Activated CD8-positive, alpha-beta T cell treated with anti-CD3 and anti-CD28 coated beads for 36 hours (primary cell): ENCODE data around the gene ACTC1. TPM values are rescaled to one million over a fixed set of nuclear protein-coding genes. Genes with fewer than 3 reads are reported as not detected.
"Not testable (repeated sequence)": the region's sequence is repeated elsewhere in the genome, so short reads cannot be mapped to it uniquely, and the experiment has no call there.

Experiments
- ATAC-seq: fragments of 200-7000 bp; cut with Tn5 transposase; one replicate; pipeline ENCODE4 v1.10.0; 2021; ENCODE audit warnings: mild to moderate bottlenecking, moderate library complexity
- CTCF ChIA-PET: fragments of 350-600 bp; sonication (Branson Sonifier 250); formaldehyde crosslinking; loops from one replicate; lab custom pipeline; 2021; ENCODE audit warnings: antibody characterized with exemption; lab: Charles Lee
- POLR2A ChIA-PET: fragments of 350-600 bp; sonication (Branson Sonifier 250); formaldehyde crosslinking; loops from one replicate; lab custom pipeline; 2021; ENCODE audit warnings: antibody characterized with exemption; lab: Charles Lee
- DNase-seq: peaks from one replicate; pipeline ENCODE4 v3.0.0-alpha.2; 2020
- H3K27ac Mint-ChIP-seq: one replicate; pipeline ENCODE4 v1.8.0; 2021; ENCODE audit warnings: mild to moderate bottlenecking, mixed read lengths
- H3K27me3 Mint-ChIP-seq: one replicate; pipeline ENCODE4 v1.8.0; 2021; ENCODE audit warnings: mixed read lengths
- H3K36me3 Mint-ChIP-seq: one replicate; pipeline ENCODE4 v1.8.0; 2021; ENCODE audit warnings: low read depth, mixed read lengths
- H3K4me1 Mint-ChIP-seq: one replicate; pipeline ENCODE4 v1.8.0; 2021; ENCODE audit warnings: low read depth, mixed read lengths
- H3K4me3 Mint-ChIP-seq: one replicate; pipeline ENCODE4 v1.8.0; 2021; ENCODE audit warnings: mild to moderate bottlenecking, moderate library complexity, mixed read lengths
- H3K9me3 Mint-ChIP-seq: one replicate; pipeline ENCODE4 v1.8.0; 2021; ENCODE audit warnings: mixed read lengths
- CTCF ChIP-seq: fragments of 200-600 bp; IDR thresholded peaks from one replicate; pipeline ENCODE4 v1.8.0; 2022; ENCODE audit warnings: antibody characterized with exemption, mild to moderate bottlenecking
- intact Hi-C: fragments of 100-400 bp; cut with micrococcal nuclease; formaldehyde crosslinking; loops from one replicate; pipeline ENCODE4 v1.10.0; 2022
- total RNA-seq, 2 experiments: library from RNA; stranded (reverse); gene quantifications; one replicate each; pipeline ENCODE4 v1.2.3, GENCODE V29; 2021

Gene ACTC1
- total RNA-seq, 2 experiments from 2014 or later = not detected

- POLR2A ChIA-PET = no interaction called here
- Mint-ChIP-seq H3K27me3 (peaks cover 26% of the 10 kb centered on the region), H3K4me1 (no peaks in the 10 kb centered on the region), H3K9me3 (no peaks in the 10 kb centered on the region), H3K4me3 (no peak overlapping the region), H3K27ac (no peak overlapping the region), H3K36me3 (no peaks in the 10 kb centered on the region)
- DNase-seq = no peak
- CTCF ChIA-PET = no interaction called here
- intact Hi-C loops = no loop called here
- ATAC-seq = no peak
- TF ChIP-seq CTCF = no peak
Measured at GRCh38 chr15:34813446-34814190, 18.3 kb upstream of the ACTC1 start.

DNA sequence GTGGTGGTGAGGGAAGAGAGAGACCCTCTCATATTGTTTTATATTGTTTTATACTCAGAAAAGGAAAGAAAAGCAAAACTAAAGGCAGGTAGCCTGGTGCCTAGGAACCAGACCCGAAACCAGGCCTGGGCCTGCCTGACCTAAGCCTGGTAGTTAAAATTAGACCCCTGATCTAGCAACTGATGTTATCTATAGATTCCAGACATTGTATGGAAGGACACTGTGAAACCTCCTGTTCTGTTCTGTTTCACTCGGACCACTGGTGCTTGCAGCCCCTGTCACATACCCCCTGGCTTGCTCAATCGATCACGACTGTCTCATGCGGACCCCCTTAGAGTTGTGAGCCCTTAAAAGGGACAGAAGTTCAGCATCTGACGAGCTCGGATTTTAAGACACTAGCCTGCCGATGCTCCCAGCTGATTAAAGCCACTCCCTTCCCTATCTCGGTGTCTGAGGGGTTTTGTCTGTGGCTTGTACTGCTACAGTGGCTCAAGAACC is 17.6 kb upstream of the ACTC1 start:
- H3K9me3 Mint-ChIP-seq, POLR2A ChIA-PET, CTCF ChIA-PET, H3K4me3 Mint-ChIP-seq, DNase-seq, H3K4me1 Mint-ChIP-seq, H3K36me3 Mint-ChIP-seq, H3K27ac Mint-ChIP-seq, ATAC-seq, intact Hi-C loops: not testable (repeated sequence)
- peaks cover 26% of the 10 kb centered on the region for H3K27me3 Mint-ChIP-seq

- no peak for ATAC-seq
- TF ChIP-seq CTCF = no peak
- CTCF ChIA-PET = no interaction called here
- Mint-ChIP-seq H3K36me3 (no peaks in the 10 kb centered on the region), H3K27ac (no peak overlapping the region), H3K9me3 (no peaks in the 10 kb centered on the region), H3K4me1 (no peaks in the 10 kb centered on the region), H3K4me3 (no peak overlapping the region), H3K27me3 (peaks cover 26% of the 10 kb centered on the region)
- POLR2A ChIA-PET = no interaction called here
- intact Hi-C loops = no loop called here
- no peak for DNase-seq
Measured at GRCh38 chr15:34812369-34812768, 17.0 kb upstream of the ACTC1 start.

DNA sequence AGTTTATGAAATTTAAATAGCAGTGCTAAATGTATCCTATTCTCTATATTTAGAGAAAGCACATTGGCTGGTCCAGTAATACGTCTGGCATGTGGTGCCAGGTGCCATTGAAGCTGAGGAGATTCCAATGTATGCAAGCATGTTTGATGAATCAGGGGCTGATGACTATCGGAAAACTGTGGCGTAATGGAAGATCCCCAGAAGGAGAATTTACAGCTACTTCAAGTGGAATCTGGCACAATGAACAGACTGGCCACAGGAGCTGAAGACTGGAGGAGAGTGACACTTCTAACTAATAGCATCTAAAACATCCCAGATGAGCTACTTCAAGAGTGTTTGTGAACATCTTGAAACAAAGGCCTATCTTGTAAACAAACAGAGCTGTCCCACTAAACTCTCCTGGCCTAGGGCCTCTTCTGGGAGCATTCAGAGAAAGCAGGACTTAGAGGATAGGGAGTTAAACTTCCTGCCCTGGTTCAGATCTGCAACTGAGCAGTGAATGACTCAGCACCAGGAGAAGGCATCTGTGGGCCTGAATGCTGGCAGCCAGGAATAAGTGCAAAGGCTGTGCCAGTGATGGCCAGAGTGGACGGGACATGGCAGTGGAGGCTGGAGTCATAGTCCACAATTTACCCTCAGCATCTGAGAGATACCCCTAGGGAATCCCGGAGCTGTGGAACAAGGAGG is 15.2 kb upstream of the ACTC1 start:
- no peaks in the 10 kb centered on the region for H3K4me1 Mint-ChIP-seq
- DNase-seq (no peak), ATAC-seq (no peak)
- CTCF ChIA-PET = no interaction called here
- H3K4me3 Mint-ChIP-seq = no peak overlapping the region
- POLR2A ChIA-PET = no interaction called here
- no peak for TF ChIP-seq CTCF
- no peaks in the 10 kb centered on the region for H3K36me3 Mint-ChIP-seq
- no peak overlapping the region for H3K27ac Mint-ChIP-seq
- intact Hi-C loops = no loop called here
- H3K27me3 Mint-ChIP-seq = peaks cover 29% of the 10 kb centered on the region
- H3K9me3 Mint-ChIP-seq = peaks cover 2% of the 10 kb centered on the region

DNA sequence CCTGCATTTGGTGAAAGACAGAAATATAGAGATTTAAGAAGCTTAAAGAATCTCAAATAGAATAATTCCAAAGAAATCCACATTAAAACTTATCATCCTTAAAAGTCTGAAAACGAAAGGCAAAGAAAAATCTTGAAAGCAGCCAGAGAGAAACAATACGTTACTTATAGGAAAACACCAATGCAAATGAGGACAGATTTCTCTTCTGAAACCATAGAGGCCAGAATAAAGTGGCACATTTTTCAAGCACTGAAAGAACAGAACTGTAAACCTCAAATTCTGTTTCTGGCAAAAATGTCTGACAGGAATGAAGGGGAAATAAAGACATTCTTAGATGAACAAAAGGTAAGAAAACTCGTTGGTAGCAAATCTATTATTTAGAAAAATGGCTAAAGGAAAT is 13.8 kb upstream of the ACTC1 start:
- no peak for DNase-seq
- Mint-ChIP-seq H3K27me3 (peaks cover 32% of the 10 kb centered on the region), H3K4me3 (no peak overlapping the region), H3K27ac (no peak overlapping the region), H3K9me3 (peaks cover 2% of the 10 kb centered on the region), H3K36me3 (no peaks in the 10 kb centered on the region), H3K4me1 (peaks cover 2% of the 10 kb centered on the region)
- CTCF ChIA-PET = no interaction called here
- POLR2A ChIA-PET = no interaction called here
- no peak for TF ChIP-seq CTCF
- intact Hi-C loops = no loop called here
- ATAC-seq = no peak
